K562 (cell line): ENCODE data around the gene IFNA16.

Source experiments
- CTCF ChIP-seq, 3 experiments: IDR thresholded peaks in 2 of 3; conservative IDR thresholded peaks in 1 of 3; 2 replicates each; pipeline ENCODE4 v1.5.1; 2011 to 2012; ENCODE audit warnings: low read length in 3 of 3, mild to moderate bottlenecking in 3 of 3, control low read depth in 2 of 3, improper control_type of control experiment in 1 of 3, inconsistent platforms in 1 of 3, low read depth in 1 of 3, mixed read lengths in 1 of 3, moderate library complexity in 1 of 3; ENCODE audit not compliant: insufficient read depth in 2 of 3
- ETV6 ChIP-seq, 3 experiments: fragments of 150-350 bp in 1 of 3; sonication (generic) in 1 of 3; formaldehyde crosslinking in 1 of 3; IDR thresholded peaks; 2 replicates each; pipeline versions ENCODE4 v1.6.1 to v1.8.0; 2014 to 2022; ENCODE audit warnings: borderline replicate concordance in 2 of 3, low read depth in 2 of 3, antibody characterized with exemption in 1 of 3, low read length in 1 of 3, mild to moderate bottlenecking in 1 of 3, missing genetic modification reagents in 1 of 3
- EZH2 ChIP-seq: IDR thresholded peaks from 2 replicates; pipeline ENCODE4 v1.6.1; 2012; ENCODE audit warnings: low read depth, mild to moderate bottlenecking, inconsistent platforms, low read length, borderline replicate concordance
- HNRNPH1 ChIP-seq: fragments of 200-400 bp; formaldehyde crosslinking; optimal IDR thresholded peaks from 2 replicates; pipeline ENCODE3; 2017; ENCODE audit warnings: low read depth, mild to moderate bottlenecking, low read length, moderate library complexity
- ZNF184 ChIP-seq: sonication (generic); formaldehyde crosslinking; IDR thresholded peaks from 2 replicates; pipeline ENCODE4 v1.5.0; 2020; ENCODE audit warnings: missing genetic modification reagents

- TF ChIP-seq ZNF184 (CRISPR knock-in tag) (no peak), EZH2 (no peak), CTCF (IDR thresholded peaks at IDR 0.05 in 2 of 3, conservative IDR thresholded peaks at IDR 0.05 in 1 of 3; ENCODE audit: insufficient read depth in 2 of 3, low read depth in 1 of 3, low read length in 3 of 3) (no peak), ETV6 (IDR thresholded peaks at IDR 0.05; ENCODE audit: borderline replicate concordance in 1 of 2, low read depth in 2 of 2, low read length in 1 of 2) (no peak), ETV6 (CRISPR knock-in tag; IDR thresholded peaks at IDR 0.05; ENCODE audit: borderline replicate concordance) (no peak), HNRNPH1 (no peak)
Observed at GRCh38 chr9:21233258-21233657, 16.1 kb upstream of the IFNA16 start.
